Measurements from ENCODE around the gene GMDS.

GMDS gene

GRCh38 chr6:1586256-1586655 is 659.1 kb downstream of the GMDS start:
- no peak overlapping the region for H3K4me3 ChIP-seq (replicated peaks in 1 of 2; ENCODE audit: low read depth in 2 of 2, low read length in 2 of 2)
- DNase-seq (ENCODE audit: low read depth in 2 of 2), result no peak
- TF ChIP-seq CTCF (IDR thresholded peaks at IDR 0.05; ENCODE audit: low read depth, low read length), result no peak

- no peak for TF ChIP-seq CTCF (IDR thresholded peaks at IDR 0.05; ENCODE audit: low read depth, low read length)
Observed at GRCh38 chr6:1585669-1586049, 659.7 kb downstream of the GMDS start.

GRCh38 chr6:1584996-1585668 is 660.3 kb downstream of the GMDS start:
- H3K4me3 ChIP-seq (replicated peaks in 1 of 2; ENCODE audit: low read depth in 2 of 2, low read length in 2 of 2), result no peak overlapping the region
- TF ChIP-seq CTCF (IDR thresholded peaks at IDR 0.05; ENCODE audit: low read depth, low read length), result no peak
- DNase-seq (ENCODE audit: low read depth in 2 of 2), result no peak

More at GRCh38 chr6:1585669-1586049, 659.7 kb downstream of the GMDS start:
- no peak for DNase-seq (ENCODE audit: low read depth in 2 of 2)
- no peak overlapping the region for H3K4me3 ChIP-seq (replicated peaks in 1 of 2; ENCODE audit: low read depth in 2 of 2, low read length in 2 of 2)

GRCh38 chr6:1584146-1584545 is 661.3 kb downstream of the GMDS start:
- no peak overlapping the region for H3K4me3 ChIP-seq (replicated peaks in 1 of 2; ENCODE audit: low read depth in 2 of 2, low read length in 2 of 2)
- TF ChIP-seq CTCF (IDR thresholded peaks at IDR 0.05; ENCODE audit: low read depth, low read length), result no peak
- no peak for DNase-seq (ENCODE audit: low read depth in 2 of 2)

- no peak for DNase-seq (ENCODE audit: low read depth in 2 of 2)
- no peak for TF ChIP-seq CTCF (IDR thresholded peaks at IDR 0.05; ENCODE audit: low read depth, low read length)
- H3K4me3 ChIP-seq (replicated peaks in 1 of 2; ENCODE audit: low read depth in 2 of 2, low read length in 2 of 2), result no peak overlapping the region
Observed at GRCh38 chr6:1581120-1581991, 664.0 kb downstream of the GMDS start.

- no peak for TF ChIP-seq CTCF (IDR thresholded peaks at IDR 0.05; ENCODE audit: low read depth, low read length)
- H3K4me3 ChIP-seq (replicated peaks in 1 of 2; ENCODE audit: low read depth in 2 of 2, low read length in 2 of 2), result no peak overlapping the region
- no peak for DNase-seq (ENCODE audit: low read depth in 2 of 2)
Observed at GRCh38 chr6:1580585-1580984, 664.8 kb downstream of the GMDS start.
